Nephron progenitor cell (in vitro differentiated cells): Measurements from ENCODE around the gene UQCC2.

Experiments used
- DNase-seq: peaks from one replicate; pipeline ENCODE4 v3.0.0; 2021
- H3K27ac Mint-ChIP-seq: 2 replicates; pipeline ENCODE4 v1.8.0; 2021; ENCODE audit warnings: mild to moderate bottlenecking, moderate library complexity, mixed read lengths
- H3K27me3 Mint-ChIP-seq: 2 replicates; pipeline ENCODE4 v1.8.0; 2021; ENCODE audit warnings: mild to moderate bottlenecking, low read depth, mixed read lengths; ENCODE audit not compliant: poor library complexity
- H3K36me3 Mint-ChIP-seq: 2 replicates; pipeline ENCODE4 v1.8.0; 2021; ENCODE audit warnings: low read depth, mixed read lengths
- H3K4me1 Mint-ChIP-seq: 2 replicates; pipeline ENCODE4 v1.8.0; 2021; ENCODE audit warnings: mixed read lengths
- H3K4me3 Mint-ChIP-seq: 2 replicates; pipeline ENCODE4 v1.8.0; 2021; ENCODE audit warnings: mild to moderate bottlenecking, moderate library complexity, mixed read lengths
- H3K9me3 Mint-ChIP-seq: 2 replicates; pipeline ENCODE4 v1.8.0; 2021; ENCODE audit warnings: mild to moderate bottlenecking, moderate library complexity, mixed read lengths
- CTCF ChIP-seq: fragments of 200-600 bp; sonication (generic); IDR thresholded peaks from 2 replicates; pipeline ENCODE4 v1.5.0; 2021; ENCODE audit warnings: antibody characterized with exemption

The UQCC2 gene

GRCh38 chr6:33713786-33714185, 2.3 kb upstream of the UQCC2 start:
- H3K36me3 Mint-ChIP-seq = peaks cover 19% of the 10 kb centered on the region
- no peak overlapping the region for H3K4me3 Mint-ChIP-seq
- H3K9me3 Mint-ChIP-seq = no peaks in the 10 kb centered on the region
- DNase-seq = no peak
- no peak overlapping the region for H3K27ac Mint-ChIP-seq
- peaks cover 32% of the 10 kb centered on the region for H3K27me3 Mint-ChIP-seq
- TF ChIP-seq CTCF = no peak
- peaks cover 65% of the 10 kb centered on the region for H3K4me1 Mint-ChIP-seq

- H3K27me3 Mint-ChIP-seq = peaks cover 25% of the 10 kb centered on the region
- DNase-seq = no peak
- TF ChIP-seq CTCF = no peak
- H3K4me3 Mint-ChIP-seq = no peak overlapping the region
- peaks cover 28% of the 10 kb centered on the region for H3K36me3 Mint-ChIP-seq
- no peak overlapping the region for H3K27ac Mint-ChIP-seq
- no peaks in the 10 kb centered on the region for H3K9me3 Mint-ChIP-seq
- H3K4me1 Mint-ChIP-seq = peaks cover 62% of the 10 kb centered on the region
Observed at GRCh38 chr6:33712914-33713313, 1.4 kb upstream of the UQCC2 start.

GRCh38 chr6:33710296-33711121, 991 bp downstream of the UQCC2 start:
- H3K9me3 Mint-ChIP-seq = no peaks in the 10 kb centered on the region
- no peak for TF ChIP-seq CTCF
- no peak overlapping the region for H3K27ac Mint-ChIP-seq
- H3K4me1 Mint-ChIP-seq = peaks cover 62% of the 10 kb centered on the region
- DNase-seq = no peak
- H3K36me3 Mint-ChIP-seq = peaks cover 39% of the 10 kb centered on the region
- peak overlapping the region; percentile 96 for H3K4me3 Mint-ChIP-seq
- H3K27me3 Mint-ChIP-seq = peaks cover 25% of the 10 kb centered on the region

- H3K27me3 Mint-ChIP-seq = peaks cover 22% of the 10 kb centered on the region
- no peak for DNase-seq
- no peaks in the 10 kb centered on the region for H3K9me3 Mint-ChIP-seq
- peaks cover 65% of the 10 kb centered on the region for H3K4me1 Mint-ChIP-seq
- H3K27ac Mint-ChIP-seq = no peak overlapping the region
- H3K36me3 Mint-ChIP-seq = peaks cover 39% of the 10 kb centered on the region
- TF ChIP-seq CTCF = no peak
- H3K4me3 Mint-ChIP-seq = peak overlapping the region; percentile 96
Observed at GRCh38 chr6:33709605-33710295, 1.8 kb downstream of the UQCC2 start.

GRCh38 chr6:33708516-33709204, 2.8 kb downstream of the UQCC2 start:
- Mint-ChIP-seq H3K36me3 (peaks cover 39% of the 10 kb centered on the region), H3K27ac (no peak overlapping the region), H3K4me3 (no peak overlapping the region)

More at GRCh38 chr6:33708516-33709204, 2.8 kb downstream of the UQCC2 start:
- TF ChIP-seq CTCF = no peak
- Mint-ChIP-seq H3K9me3 (no peaks in the 10 kb centered on the region), H3K4me1 (peaks cover 76% of the 10 kb centered on the region), H3K27me3 (peaks cover 18% of the 10 kb centered on the region)
- no peak for DNase-seq
